ENCODE measurements around the gene ADCY1. TPM values are rescaled to one million over a fixed set of nuclear protein-coding genes. Genes with fewer than 3 reads are reported as not detected.

ADCY1 gene
- total and polyA plus RNA-seq, 7 experiments from 2014 or later = 0.01 to 5.1 (median 0.01) TPM; not detected in 4

- H3K4me1 ChIP-seq (ENCODE audit: control insufficient read depth in 2 of 2, insufficient read depth in 2 of 2, low read length in 2 of 2) = no peaks in the 10 kb centered on the region
- H3K4me3 Mint-ChIP-seq = no peak overlapping the region
- H3K36me3 Mint-ChIP-seq = no peaks in the 10 kb centered on the region
- H3K27me3 ChIP-seq (ENCODE audit: control insufficient read depth in 2 of 2, insufficient read depth in 2 of 2, low read length in 2 of 2) = no peaks in the 10 kb centered on the region
- no peak overlapping the region for H3K4me3 ChIP-seq (ENCODE audit: low read length)
- H3K4me1 Mint-ChIP-seq = no peaks in the 10 kb centered on the region
- no peaks in the 10 kb centered on the region for H3K9me3 ChIP-seq (ENCODE audit: control insufficient read depth in 2 of 3, low read length in 3 of 3)
- H3K36me3 ChIP-seq (ENCODE audit: control insufficient read depth in 2 of 3, insufficient read depth in 3 of 3, low read length in 3 of 3) = no peaks in the 10 kb centered on the region
- H3K9me3 Mint-ChIP-seq = no peaks in the 10 kb centered on the region
- intact Hi-C loops (cut with micrococcal nuclease) = no loop called here
- ChIA-PET POLR2A (no interaction called here), CTCF (no interaction called here)
- no peak for DNase-seq
- no peak for ATAC-seq
- no peak overlapping the region for H3K27ac ChIP-seq (ENCODE audit: low read depth, low read length)
- H3K27ac Mint-ChIP-seq = no peak overlapping the region
- peaks cover 0 to 9% (median 3%) of the 10 kb centered on the region in 5 donors for H3K27me3 Mint-ChIP-seq
Measured at GRCh38 chr7:45581271-45581780, 7.2 kb downstream of the ADCY1 start.

GRCh38 chr7:45582136-45582749 is 8.1 kb downstream of the ADCY1 start:
- H3K4me3 ChIP-seq (ENCODE audit: low read length) = no peak overlapping the region
- no peak for DNase-seq
- H3K9me3 Mint-ChIP-seq = no peaks in the 10 kb centered on the region
- CTCF ChIA-PET = no interaction called here
- ATAC-seq = no peak
- peaks cover 0 to 3% (median 0%) of the 10 kb centered on the region in 5 donors for H3K27me3 Mint-ChIP-seq
- no peaks in the 10 kb centered on the region for H3K4me1 ChIP-seq (ENCODE audit: control insufficient read depth in 2 of 2, insufficient read depth in 2 of 2, low read length in 2 of 2)
- POLR2A ChIA-PET = no interaction called here
- no peak overlapping the region for H3K27ac ChIP-seq (ENCODE audit: low read depth, low read length)
- no peaks in the 10 kb centered on the region for H3K9me3 ChIP-seq (ENCODE audit: control insufficient read depth in 2 of 3, low read length in 3 of 3)
- no peak overlapping the region for H3K27ac Mint-ChIP-seq
- H3K36me3 Mint-ChIP-seq = no peaks in the 10 kb centered on the region
- no peaks in the 10 kb centered on the region for H3K27me3 ChIP-seq (ENCODE audit: control insufficient read depth in 2 of 2, insufficient read depth in 2 of 2, low read length in 2 of 2)
- H3K4me1 Mint-ChIP-seq = no peaks in the 10 kb centered on the region
- intact Hi-C loops (cut with micrococcal nuclease) = no loop called here
- H3K4me3 Mint-ChIP-seq = no peak overlapping the region
- H3K36me3 ChIP-seq (ENCODE audit: control insufficient read depth in 2 of 3, insufficient read depth in 3 of 3, low read length in 3 of 3) = no peaks in the 10 kb centered on the region

- Mint-ChIP-seq H3K36me3 (no peaks in the 10 kb centered on the region), H3K27ac (no peak overlapping the region), H3K27me3 (peaks cover 0 to 3% (median 0%) of the 10 kb centered on the region in 5 donors), H3K4me1 (no peaks in the 10 kb centered on the region), H3K9me3 (no peaks in the 10 kb centered on the region), H3K4me3 (no peak overlapping the region)
- POLR2A ChIA-PET = no interaction called here
- DNase-seq (no peak), ATAC-seq (no peak)
- H3K4me1 ChIP-seq (ENCODE audit: control insufficient read depth in 2 of 2, insufficient read depth in 2 of 2, low read length in 2 of 2) = no peaks in the 10 kb centered on the region
- no peaks in the 10 kb centered on the region for H3K27me3 ChIP-seq (ENCODE audit: control insufficient read depth in 2 of 2, insufficient read depth in 2 of 2, low read length in 2 of 2)
- no peak overlapping the region for H3K27ac ChIP-seq (ENCODE audit: low read depth, low read length)
- intact Hi-C loops (cut with micrococcal nuclease) = no loop called here
- CTCF ChIA-PET = no interaction called here
- H3K36me3 ChIP-seq (ENCODE audit: control insufficient read depth in 2 of 3, insufficient read depth in 3 of 3, low read length in 3 of 3) = no peaks in the 10 kb centered on the region
- no peak overlapping the region for H3K4me3 ChIP-seq (ENCODE audit: low read length)
- H3K9me3 ChIP-seq (ENCODE audit: control insufficient read depth in 2 of 3, low read length in 3 of 3) = no peaks in the 10 kb centered on the region
Measured at GRCh38 chr7:45582868-45583277, 8.7 kb downstream of the ADCY1 start.

GRCh38 chr7:45583296-45583695 is 9.1 kb downstream of the ADCY1 start:
- Histone ChIP-seq H3K4me1 (ENCODE audit: control insufficient read depth in 2 of 2, insufficient read depth in 2 of 2, low read length in 2 of 2) (no peaks in the 10 kb centered on the region), H3K27me3 (ENCODE audit: control insufficient read depth in 2 of 2, insufficient read depth in 2 of 2, low read length in 2 of 2) (no peaks in the 10 kb centered on the region), H3K36me3 (ENCODE audit: control insufficient read depth in 2 of 3, insufficient read depth in 3 of 3, low read length in 3 of 3) (no peaks in the 10 kb centered on the region), H3K9me3 (ENCODE audit: control insufficient read depth in 2 of 3, low read length in 3 of 3) (no peaks in the 10 kb centered on the region), H3K27ac (ENCODE audit: low read depth, low read length) (no peak overlapping the region), H3K4me3 (ENCODE audit: low read length) (no peak overlapping the region)
- POLR2A ChIA-PET = no interaction called here
- Mint-ChIP-seq H3K27me3 (peaks cover 0 to 3% (median 0%) of the 10 kb centered on the region in 5 donors), H3K9me3 (no peaks in the 10 kb centered on the region), H3K4me3 (no peak overlapping the region), H3K4me1 (no peaks in the 10 kb centered on the region), H3K36me3 (no peaks in the 10 kb centered on the region), H3K27ac (no peak overlapping the region)
- ATAC-seq (no peak), DNase-seq (no peak)
- intact Hi-C loops (cut with micrococcal nuclease) = no loop called here
- CTCF ChIA-PET = no interaction called here

- Mint-ChIP-seq H3K9me3 (no peaks in the 10 kb centered on the region), H3K4me3 (no peak overlapping the region), H3K27ac (no peak overlapping the region), H3K4me1 (no peaks in the 10 kb centered on the region), H3K36me3 (no peaks in the 10 kb centered on the region), H3K27me3 (peaks cover 0 to 3% (median 0%) of the 10 kb centered on the region in 5 donors)
- intact Hi-C loops (cut with micrococcal nuclease) = no loop called here
- Histone ChIP-seq H3K27ac (ENCODE audit: low read depth, low read length) (no peak overlapping the region), H3K4me3 (ENCODE audit: low read length) (no peak overlapping the region), H3K36me3 (ENCODE audit: control insufficient read depth in 2 of 3, insufficient read depth in 3 of 3, low read length in 3 of 3) (no peaks in the 10 kb centered on the region), H3K9me3 (ENCODE audit: control insufficient read depth in 2 of 3, low read length in 3 of 3) (no peaks in the 10 kb centered on the region), H3K4me1 (ENCODE audit: control insufficient read depth in 2 of 2, insufficient read depth in 2 of 2, low read length in 2 of 2) (no peaks in the 10 kb centered on the region), H3K27me3 (ENCODE audit: control insufficient read depth in 2 of 2, insufficient read depth in 2 of 2, low read length in 2 of 2) (no peaks in the 10 kb centered on the region)
- ATAC-seq (no peak), DNase-seq (no peak)
- CTCF ChIA-PET = no interaction called here
- POLR2A ChIA-PET = no interaction called here
Measured at GRCh38 chr7:45584261-45585210, 10.4 kb downstream of the ADCY1 start.

GRCh38 chr7:45585628-45586027 is 11.5 kb downstream of the ADCY1 start:
- H3K4me3 ChIP-seq (ENCODE audit: low read length) = no peak overlapping the region
- no peak for DNase-seq
- no peak overlapping the region for H3K27ac ChIP-seq (ENCODE audit: low read depth, low read length)
- Mint-ChIP-seq H3K36me3 (no peaks in the 10 kb centered on the region), H3K27ac (no peak overlapping the region), H3K4me1 (no peaks in the 10 kb centered on the region), H3K9me3 (no peaks in the 10 kb centered on the region), H3K27me3 (peaks cover 0 to 3% (median 0%) of the 10 kb centered on the region in 5 donors), H3K4me3 (no peak overlapping the region)
- no peaks in the 10 kb centered on the region for H3K4me1 ChIP-seq (ENCODE audit: control insufficient read depth in 2 of 2, insufficient read depth in 2 of 2, low read length in 2 of 2)
- ChIA-PET CTCF (no interaction called here), POLR2A (no interaction called here)
- H3K9me3 ChIP-seq (ENCODE audit: control insufficient read depth in 2 of 3, low read length in 3 of 3) = no peaks in the 10 kb centered on the region
- no peaks in the 10 kb centered on the region for H3K36me3 ChIP-seq (ENCODE audit: control insufficient read depth in 2 of 3, insufficient read depth in 3 of 3, low read length in 3 of 3)
- intact Hi-C loops (cut with micrococcal nuclease) = no loop called here
- no peaks in the 10 kb centered on the region for H3K27me3 ChIP-seq (ENCODE audit: control insufficient read depth in 2 of 2, insufficient read depth in 2 of 2, low read length in 2 of 2)
- no peak for ATAC-seq
